NCI-H187 (cell line): ENCODE measurements around the gene DNAJC1.
A peak's percentile ranks its signal among the peaks of the same experiment; 100 is the strongest.
"Not testable (repeated sequence)": the region's sequence is repeated elsewhere in the genome, so short reads cannot be mapped to it uniquely, and the experiment has no call there.

Experiments used
- DNase-seq, 2 experiments: peaks; one replicate each; lab custom pipeline; 2025; lab: John Stamatoyannopoulos, UW

The DNAJC1 gene

GRCh38 chr10:21727452-21728168 is 275.9 kb downstream of the DNAJC1 start:
- DNase-seq, result no peak

DNA sequence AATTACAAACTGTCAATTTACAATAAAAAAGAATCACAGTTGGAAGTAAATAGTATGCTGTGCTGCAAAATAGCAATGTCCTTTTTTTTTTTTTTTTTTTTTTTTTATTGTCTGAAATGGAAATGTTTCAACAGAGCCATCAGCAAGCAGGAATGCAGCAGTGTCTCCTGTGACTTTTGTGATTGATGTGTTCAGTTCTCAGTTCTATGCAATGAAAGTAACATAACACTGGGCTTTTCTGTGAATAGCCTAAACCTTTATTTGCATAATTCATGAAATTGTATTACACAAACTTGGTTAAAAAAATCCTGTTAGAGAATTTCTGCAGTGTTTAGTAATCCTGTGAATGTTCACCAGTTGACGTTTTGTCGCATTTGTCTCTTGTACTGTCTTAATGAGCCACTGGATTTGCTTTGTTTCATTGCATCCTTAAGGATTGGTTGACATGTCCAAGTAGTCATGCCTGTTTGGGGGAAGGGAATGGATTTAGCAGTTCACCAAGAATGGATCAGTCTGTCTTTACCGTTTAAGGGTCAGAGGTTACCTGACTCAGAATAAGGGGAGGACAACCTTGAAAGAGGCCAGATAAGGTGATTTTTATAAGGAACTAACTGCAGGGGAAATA is 276.8 kb downstream of the DNAJC1 start:
- DNase-seq, result no peak

DNA sequence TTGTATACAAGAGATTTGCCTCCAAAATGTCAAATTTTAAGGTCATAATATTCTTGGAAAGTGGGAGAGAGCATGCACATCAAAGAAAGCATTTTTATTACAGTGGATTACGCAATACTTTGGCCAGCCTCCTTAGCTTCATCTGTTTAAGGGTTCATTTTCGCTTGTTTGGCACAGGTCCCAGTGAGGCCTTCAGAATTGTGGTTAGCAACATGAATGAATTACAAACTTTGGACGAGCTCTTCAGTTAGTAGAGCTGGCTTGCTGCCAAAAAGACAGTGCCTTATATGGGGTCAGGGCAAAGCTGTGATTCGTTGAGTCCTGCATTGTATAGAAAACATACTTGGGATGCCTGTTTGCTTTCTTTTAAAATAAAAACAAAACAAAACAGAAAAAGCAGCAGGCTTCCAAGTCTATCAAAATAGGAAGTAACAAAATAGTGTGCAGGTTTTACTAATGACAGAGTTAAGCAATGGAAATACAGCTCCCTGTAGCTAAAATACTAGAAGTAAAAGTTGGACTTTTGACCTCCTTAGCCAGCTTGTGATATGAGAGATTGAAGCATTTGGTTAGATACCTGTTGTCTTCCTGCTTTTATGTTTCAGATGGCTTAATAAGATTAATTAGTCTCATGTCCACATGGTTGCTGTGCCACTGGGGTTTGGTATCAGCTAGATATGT is 278.7 kb downstream of the DNAJC1 start:
- peak; percentile 78 to 86 for DNase-seq

DNA sequence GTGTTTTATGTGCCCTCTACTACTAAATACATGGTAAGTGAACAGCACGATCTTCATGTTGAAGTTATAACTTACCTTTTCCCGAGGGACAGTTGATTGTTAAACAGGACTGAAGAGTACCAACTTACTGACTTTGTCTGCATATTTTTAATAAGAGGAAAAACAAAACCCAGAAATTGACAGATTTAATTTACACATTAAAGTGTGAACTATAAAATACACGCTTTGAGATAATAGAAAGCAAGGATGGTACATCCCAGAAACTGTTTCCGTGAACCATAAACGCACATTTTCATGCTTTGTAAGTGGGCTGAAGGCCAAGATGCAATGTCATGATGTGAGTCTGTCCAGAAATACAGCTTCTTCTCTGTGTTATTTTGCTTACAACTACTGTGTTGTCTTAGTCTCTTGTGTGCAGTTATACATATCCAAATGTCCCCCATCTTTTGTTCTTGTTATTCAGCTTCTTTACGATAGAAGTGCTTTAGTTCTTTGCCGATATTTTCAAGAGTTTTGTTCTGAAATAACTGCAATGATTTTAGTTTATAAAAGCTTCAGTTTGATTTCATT is 279.4 kb downstream of the DNAJC1 start:
- no peak for DNase-seq

DNA sequence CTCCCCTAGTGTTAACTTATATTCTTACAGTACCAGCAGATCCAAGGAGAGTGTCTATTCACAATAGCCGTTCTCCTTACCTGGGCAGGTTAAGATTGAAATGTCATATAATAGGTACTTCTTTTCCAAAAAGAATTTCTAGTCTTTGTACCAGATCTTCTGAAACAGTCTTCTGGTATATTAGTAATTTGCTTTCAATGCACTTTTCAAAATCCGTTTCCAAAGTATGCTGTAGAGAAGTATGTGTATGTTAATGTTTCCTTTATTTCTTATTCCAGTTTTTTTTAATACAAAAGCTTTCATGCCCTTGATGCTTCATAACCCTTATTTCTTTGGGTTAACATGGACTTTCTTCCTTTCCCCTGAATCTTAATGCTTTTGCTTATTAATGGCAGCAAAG is 281.3 kb downstream of the DNAJC1 start:
- DNase-seq, result no peak

DNA sequence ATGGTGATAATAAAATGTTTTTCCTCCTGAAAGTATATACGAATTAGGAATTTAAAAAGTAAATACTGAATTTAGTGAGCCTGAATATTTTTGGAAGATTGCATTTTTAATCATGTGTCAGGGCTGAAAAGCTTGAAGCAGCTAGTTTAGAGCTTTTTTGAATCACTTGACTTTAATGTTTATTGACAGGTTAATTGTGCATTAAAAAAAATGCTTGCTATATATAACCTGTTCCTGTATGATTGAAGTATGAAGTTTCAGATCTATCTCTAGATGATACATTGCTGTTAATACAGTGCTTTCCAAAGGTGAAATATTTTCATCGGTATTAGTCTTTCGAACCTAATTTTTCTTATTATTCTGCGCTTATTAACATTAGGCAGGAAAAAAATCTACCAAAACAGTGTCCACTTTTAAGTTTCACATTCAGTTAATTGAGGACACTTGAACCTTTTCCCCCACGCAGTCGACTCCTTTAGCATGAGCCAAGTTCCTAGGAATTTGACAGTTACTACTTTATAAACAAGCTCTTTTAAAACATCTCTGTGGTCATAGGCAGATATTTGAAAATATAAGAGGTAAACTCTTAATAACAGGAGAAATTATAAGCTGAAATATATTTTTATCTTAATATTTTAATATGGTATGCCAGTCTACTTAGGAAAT is 282.4 kb downstream of the DNAJC1 start:
- DNase-seq, result no peak

GRCh38 chr10:21720090-21720489 is 283.4 kb downstream of the DNAJC1 start:
- DNase-seq, result no peak

GRCh38 chr10:21719502-21719901 is 284.0 kb downstream of the DNAJC1 start:
- no peak for DNase-seq

GRCh38 chr10:21717437-21718054 is 286.0 kb downstream of the DNAJC1 start:
- not testable (repeated sequence) for DNase-seq

GRCh38 chr10:21715531-21716195 is 287.9 kb downstream of the DNAJC1 start:
- DNase-seq, result no peak

DNA sequence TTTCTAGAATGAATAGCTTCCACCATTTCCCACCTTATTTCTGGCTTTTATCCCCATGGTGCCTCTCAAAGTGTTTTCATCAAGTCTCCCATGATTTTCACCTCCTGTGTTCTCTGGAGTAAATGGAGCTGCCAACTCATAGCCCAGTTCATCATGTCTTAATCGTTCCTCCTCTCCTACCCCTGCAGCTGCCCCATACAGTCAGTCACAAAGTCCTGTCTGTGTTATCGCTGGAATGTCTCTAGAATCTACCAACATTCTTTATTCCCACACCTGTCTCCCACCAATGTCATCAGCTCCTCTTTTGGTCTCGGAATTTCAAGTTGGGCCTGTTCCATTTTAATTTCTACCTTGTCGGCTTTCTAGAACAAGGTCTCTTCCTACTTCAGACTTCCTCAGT is 290.6 kb downstream of the DNAJC1 start:
- DNase-seq, result no peak

GRCh38 chr10:21707498-21707897 is 296.0 kb downstream of the DNAJC1 start:
- DNase-seq, result no peak
